T47D (cell line): ENCODE data around the gene TNFAIP8L1.
A peak's percentile ranks its signal among the peaks of the same experiment; 100 is the strongest.

Experiments
- DNase-seq, 2 experiments: peaks; one replicate each; pipeline versions ENCODE4 v3.0.0 to v3.0.0-alpha.2; 2011 to 2012; ENCODE audit warnings: low read depth in 1 of 2, low spot score in 1 of 2
- JUND ChIP-seq: IDR thresholded peaks from 2 replicates; pipeline ENCODE4 v1.6.1; 2012; ENCODE audit warnings: low read depth
- in situ Hi-C: cut with HindIII; loops from 2 replicates; pipeline ENCODE4 v1.10.0; 2016; ENCODE audit warnings: low sequenced_read_pairs, low pct_unique_long_range_greater_than_20kb

The TNFAIP8L1 gene

DNA sequence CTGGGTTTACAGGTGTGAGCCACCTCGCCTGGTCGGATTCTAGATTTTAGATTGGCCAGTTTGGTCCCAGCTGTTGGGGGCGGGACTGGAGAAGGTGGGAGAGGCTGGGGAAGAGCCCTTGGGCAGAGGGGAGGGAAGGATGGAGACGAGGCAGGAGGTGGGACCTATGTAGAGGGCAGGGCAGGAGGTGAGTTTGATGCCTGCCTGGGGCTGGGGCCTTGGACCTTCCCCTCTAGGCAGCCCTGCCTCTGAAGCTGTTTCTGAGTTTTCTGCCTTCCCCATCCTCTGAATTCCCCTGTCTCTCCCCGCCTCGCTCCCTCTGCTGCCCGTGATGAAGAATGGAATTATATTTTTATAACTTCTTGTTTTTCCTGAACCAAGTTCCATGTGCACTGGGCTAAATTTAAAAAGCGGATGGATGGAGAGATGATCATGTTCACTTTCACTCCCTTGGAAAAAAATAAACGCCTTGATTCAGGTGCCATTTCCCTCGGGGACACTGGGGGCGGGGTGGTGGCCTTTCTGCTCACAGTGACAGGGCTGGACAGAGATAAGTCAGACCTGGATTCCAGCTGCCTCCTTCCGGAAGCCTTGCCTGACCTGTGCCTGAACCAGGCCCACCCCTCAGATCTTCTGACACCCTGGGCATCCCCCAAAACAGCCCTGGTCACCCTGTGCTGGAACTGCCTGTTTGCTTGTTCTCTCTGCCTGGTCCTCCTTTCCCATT is 16.5 kb upstream of the TNFAIP8L1 start:
- no peak for TF ChIP-seq JUND
- no peak for DNase-seq

DNA sequence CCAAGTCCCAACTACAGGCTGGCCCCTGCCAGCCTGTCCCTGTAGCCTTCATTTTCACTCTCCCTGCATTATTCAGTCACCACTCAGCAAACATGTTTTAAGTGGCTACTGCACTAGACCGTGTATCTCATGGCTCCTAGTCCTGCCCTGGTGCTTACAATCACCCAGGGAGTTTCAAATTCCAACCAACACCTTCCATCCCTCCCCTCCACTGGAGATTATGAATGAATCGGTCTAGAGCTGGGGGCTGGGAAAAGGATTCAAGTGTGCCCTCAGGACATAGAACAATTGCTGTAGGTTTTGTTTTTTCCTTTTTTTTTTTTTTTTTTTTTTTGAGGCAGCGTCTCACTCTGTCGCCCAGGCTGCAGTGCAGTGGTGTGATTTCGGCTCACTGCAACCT is 15.0 kb upstream of the TNFAIP8L1 start:
- in situ Hi-C loops: no loop called here
- TF ChIP-seq JUND: no peak
- DNase-seq: no peak

More for the DNA sequence above, 16.5 kb upstream of the TNFAIP8L1 start:
- in situ Hi-C loops: no loop called here

DNA sequence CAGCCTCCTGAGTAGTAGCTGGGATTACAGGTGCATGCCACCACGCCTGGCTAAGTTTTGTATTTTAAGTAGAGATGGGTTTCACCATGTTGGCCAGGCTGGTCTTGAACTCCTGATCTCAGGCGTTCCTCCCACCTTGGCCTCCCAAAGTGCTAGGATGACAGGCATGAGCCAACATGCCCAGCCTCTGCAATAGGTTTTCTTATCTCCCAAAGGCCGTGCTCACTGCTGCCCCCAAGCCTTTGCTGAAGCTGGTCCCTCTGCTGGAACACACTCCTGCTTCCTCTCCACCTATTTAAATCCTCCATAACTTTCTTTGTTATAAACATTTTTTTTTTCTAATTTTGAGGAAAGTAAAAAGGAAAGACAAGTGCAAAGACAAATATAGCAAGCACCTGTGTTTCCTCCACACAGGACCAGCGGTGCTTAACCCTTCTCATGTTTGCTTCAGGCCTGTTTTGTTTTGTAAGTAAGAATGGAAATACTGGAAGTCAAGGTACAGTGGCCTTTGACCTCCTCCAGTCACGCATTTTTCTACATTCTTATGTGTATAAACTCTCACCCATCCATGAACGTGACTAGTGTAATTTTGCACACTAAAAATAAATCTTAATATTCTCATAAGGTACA is 14.5 kb upstream of the TNFAIP8L1 start:
- TF ChIP-seq JUND: no peak
- DNase-seq: no peak
- in situ Hi-C loops: no loop called here

DNA sequence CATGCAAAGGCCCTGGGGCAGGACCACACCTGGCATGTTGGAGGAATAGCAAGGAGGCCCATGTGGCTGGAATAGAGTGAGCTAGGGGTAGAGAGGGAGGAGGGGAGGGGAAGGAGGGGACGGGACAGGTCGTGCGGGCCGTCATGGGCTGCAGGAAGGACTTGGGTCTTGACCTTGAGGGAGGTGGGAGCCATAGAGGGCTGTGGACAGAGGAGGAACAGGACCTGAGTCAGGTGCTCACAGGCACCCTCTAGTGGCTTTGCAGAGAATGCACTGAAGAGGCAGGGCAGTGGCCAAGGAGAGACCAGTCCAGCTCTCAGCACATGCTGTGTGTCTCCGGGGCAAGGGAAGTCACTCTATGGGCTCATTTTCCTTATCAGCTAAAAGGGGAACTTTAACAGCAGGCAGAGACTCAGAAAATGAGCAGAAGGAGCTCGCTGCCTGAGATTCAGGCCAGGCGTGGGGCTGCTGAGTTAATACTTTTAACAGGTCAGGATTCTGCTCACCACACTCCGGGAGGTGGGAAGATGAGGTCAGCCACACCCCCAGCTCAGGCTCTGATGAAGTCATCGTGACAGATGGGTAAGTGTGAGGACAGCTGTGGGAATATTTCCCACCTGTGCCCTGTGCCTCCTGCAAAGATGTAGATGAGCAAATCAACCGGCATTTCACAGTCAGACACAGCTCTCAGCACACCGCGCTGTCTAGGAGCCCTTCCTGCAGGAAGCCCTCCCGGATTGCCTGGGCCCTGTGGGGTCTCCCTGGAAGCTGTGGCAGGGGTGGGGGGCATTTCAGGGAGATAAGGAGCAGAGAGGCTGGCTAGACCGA is 6.0 kb upstream of the TNFAIP8L1 start:
- in situ Hi-C loops: no loop called here
- peak in 1 of 2 experiments; percentile 56 for DNase-seq
- TF ChIP-seq JUND: no peak

DNA sequence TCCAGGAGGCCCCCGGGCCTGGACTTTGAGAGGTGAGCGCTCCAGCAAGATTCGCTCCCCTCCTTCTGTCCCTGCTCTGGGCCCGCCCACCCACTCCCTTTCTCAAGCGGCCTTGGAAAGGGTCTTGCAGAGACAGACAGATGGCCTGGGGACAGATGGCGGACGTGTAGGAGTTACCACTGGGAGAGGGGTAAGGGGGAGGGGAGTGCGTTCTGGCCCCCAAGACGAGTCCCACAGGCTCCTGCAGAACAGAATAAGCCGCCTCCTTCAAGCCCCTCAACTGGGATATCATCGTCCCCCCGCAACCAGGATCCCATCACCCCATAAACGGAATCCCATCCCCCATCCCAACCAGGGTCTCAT is 3.6 kb upstream of the TNFAIP8L1 start:
- in situ Hi-C loops: no loop called here
- no peak for TF ChIP-seq JUND
- no peak for DNase-seq

DNA sequence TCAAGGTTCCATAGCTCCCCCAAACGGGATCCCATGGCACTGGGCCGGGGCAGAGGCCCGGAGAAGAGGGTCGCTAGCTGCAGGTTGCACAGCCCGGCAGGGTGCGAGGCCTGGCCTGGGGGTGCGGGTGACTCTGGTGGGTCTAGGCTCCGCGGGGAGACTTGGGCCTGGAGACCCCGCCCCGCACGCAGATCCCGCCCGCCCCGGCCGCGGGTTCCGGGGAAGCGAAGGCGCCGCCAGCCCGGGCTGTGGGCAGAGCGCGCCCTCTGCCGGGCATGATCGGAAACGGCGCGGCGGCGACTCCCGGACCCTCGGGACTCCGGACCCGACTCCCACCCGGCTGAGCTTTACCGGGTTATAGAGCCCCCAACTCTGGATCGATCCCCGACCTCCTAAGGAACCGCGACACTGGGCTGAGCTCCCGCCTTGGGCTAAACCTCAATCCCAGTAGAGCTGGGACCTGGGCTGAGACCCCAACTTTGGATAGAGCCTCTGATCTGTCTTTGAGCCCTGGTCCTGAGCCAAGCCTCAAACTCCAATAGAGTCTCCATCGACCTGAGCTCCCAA is 3.1 kb upstream of the TNFAIP8L1 start:
- in situ Hi-C loops: no loop called here
- peak; percentile 41 to 64 for DNase-seq
- TF ChIP-seq JUND: no peak

DNA sequence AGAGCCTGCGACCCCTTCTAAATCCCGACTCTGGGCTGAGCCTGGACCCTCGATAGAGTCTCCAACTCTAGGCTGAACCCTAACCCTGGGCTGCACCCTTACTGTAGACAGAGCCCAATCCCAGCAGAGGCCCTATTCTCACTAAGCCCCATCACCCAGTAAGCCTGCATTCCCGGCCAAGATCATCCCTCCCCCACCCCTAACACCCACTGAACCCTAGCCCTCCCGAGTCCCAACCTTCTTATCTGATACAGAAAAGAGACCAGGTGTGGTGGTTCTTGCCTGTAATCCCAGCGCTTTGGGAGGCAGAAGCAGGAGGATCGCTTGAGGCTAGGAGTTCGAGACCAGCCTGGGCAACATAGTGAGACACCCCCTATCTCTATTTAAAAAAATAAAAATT is 2.6 kb upstream of the TNFAIP8L1 start:
- no peak for TF ChIP-seq JUND
- in situ Hi-C loops: no loop called here
- DNase-seq: no peak

DNA sequence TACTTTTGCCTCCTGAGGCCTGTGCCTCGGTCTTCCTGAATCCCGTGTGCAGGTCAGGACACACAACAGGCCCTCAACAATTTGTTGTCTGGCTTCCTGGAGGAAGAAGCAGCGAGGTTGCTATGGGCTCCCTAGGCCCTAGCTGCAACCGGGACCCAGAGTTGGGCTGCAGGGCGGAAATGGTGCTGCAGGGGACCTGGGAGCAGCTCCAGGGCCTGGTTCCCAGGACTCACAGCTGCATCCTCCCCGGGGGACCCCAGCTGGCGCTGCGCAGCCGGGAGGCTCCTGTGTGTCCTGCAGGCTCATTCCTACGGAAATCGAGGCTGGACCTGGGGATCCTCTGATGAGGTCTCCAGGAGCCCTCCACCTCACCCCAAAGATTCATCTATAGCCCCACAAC is 999 bp upstream of the TNFAIP8L1 start:
- in situ Hi-C loops: no loop called here
- no peak for DNase-seq
- no peak for TF ChIP-seq JUND

DNA sequence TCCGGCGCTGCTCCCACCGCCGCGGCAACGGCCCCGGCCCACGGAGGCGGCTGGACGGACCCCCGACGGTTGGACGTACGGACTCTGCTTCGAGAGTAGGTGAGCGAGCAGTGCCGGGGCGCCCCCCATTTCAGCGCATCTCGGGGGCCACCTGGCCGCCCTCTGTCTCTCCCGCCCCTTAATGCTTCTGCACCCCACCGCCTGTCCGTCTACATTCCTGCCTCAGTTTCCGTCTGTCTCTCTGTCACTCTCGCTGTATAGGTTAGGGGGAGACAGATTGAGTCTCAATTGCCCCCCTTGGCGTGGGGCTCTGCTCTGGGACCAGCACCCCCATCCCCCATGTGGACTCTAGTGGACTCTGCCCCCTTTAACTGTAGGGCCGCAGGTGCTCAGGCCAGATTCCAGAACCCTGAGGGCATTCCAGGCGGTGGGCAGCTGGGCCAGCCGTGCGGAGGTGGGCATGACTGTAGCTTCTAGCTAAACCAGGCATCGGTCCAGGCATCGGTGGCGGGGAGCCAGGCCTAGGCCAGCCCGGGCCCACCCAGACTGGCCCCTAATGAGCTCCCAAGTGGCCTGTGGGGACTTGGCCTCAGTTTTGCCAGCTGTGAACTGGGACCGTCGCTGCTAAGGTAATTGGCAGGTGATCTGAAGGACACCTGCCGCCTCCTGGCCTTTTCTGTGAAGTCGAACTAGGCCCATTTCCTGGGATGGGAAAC is 373 bp downstream of the TNFAIP8L1 start:
- no peak for DNase-seq
- in situ Hi-C loops: no loop called here
- TF ChIP-seq JUND: no peak

DNA sequence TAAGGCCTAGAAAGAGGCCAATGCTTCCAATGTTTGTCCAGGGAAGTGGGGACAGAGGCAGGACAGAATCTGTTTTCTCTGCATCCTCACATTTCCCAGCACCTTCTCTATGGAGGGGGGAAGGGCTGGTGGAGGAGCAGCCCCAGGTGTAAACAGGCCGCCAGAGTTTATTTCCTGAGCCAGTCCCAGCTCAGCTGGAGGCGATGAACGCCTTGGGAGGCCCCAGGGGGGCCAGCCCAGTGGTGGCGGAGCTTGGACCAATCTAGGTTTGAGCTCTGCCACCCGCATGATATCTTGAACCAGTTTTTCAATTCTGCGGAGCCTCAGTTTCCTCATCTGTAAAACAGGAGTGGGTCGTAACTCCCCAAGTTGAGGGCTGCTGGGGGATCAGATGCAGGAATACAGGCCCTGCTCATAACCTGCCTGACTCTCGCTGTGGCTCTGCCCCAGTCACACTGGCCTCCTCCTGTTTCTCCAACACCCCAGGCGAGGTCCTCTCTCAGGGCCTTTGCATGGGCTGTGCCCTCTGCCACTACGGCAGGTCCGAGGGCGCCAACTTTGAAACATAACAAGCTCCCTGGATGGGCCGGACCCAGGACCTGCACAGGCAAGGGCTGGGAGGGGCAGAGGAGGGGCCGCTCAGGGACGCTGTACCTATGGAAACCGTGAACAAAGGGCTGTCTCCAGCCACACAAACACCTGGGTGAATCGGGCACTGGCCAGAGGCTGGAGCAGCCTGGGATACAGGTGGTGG is 1.1 kb downstream of the TNFAIP8L1 start:
- in situ Hi-C loops: no loop called here
- DNase-seq: no peak
- TF ChIP-seq JUND: no peak

DNA sequence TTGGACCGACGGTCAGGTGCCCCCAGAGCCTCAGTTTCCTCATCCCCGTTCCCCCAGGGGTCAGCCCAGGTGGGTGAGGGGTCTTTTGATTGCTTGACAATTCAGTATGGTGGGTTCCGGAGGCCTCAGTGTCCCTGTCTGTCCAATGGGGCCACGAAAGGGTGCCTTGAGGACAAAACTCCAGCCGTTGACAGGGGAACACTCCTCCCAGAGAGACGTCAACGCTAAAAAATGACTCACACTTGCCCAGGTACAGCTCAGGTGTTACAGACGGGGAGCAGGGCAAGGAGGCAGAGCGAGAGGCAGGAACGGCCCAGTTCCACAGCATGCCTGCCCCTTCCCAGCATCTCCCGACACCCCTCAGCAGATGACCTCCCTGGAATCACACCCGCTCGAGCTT is 1.8 kb downstream of the TNFAIP8L1 start:
- no peak for DNase-seq
- in situ Hi-C loops: no loop called here
- TF ChIP-seq JUND: no peak

DNA sequence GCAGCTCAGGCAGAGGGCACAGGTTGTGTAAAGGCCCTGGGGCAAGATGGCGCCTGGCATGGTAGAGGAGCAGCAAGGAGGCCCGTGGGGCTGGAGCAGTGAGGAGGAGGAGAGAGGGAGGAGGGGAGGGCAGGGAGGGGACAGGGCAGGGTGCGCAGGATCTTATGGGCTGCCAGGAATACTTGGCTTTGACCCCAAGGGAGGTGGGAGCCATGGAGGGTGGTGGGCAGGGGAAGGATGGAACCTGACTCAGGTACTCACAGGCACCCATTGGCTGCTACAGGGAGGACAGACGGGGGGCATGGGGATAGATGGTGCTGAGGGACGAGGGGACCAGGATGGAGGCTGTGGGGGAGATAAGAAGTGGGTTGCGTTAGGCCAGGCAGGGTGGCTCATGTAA is 3.3 kb downstream of the TNFAIP8L1 start:
- in situ Hi-C loops: no loop called here
- DNase-seq: no peak
- TF ChIP-seq JUND: no peak
